ENCODE measurements around the gene AP1G2. TPM values are rescaled to one million over a fixed set of nuclear protein-coding genes. Genes with fewer than 3 reads are reported as not detected.
"Not testable (repeated sequence)": the region's sequence is repeated elsewhere in the genome, so short reads cannot be mapped to it uniquely, and the experiment has no call there.

The AP1G2 gene
- total and polyA plus RNA-seq, 12 donors = 6.6 to 58.5 (median 10.8) TPM

GRCh38 chr14:23600322-23600707 is 32.7 kb upstream of the AP1G2 start:
- intact Hi-C loops (cut with DNase I) = no loop called here
- no peak for ATAC-seq
- Histone ChIP-seq H3K27ac (no peak overlapping the region), H3K27me3 (no peaks in the 10 kb centered on the region), H3K9me3 (peaks cover 0 to 7% (median 0%) of the 10 kb centered on the region in 11 donors), H3K4me1 (peaks cover 0 to 25% (median 0%) of the 10 kb centered on the region in 9 donors), H3K4me3 (no peak overlapping the region), H3K36me3 (no peaks in the 10 kb centered on the region)
- DNase-seq = no peak
- WGBS, 2 donors = 44 to 84% methylated on average over 2 of the region's 2 CpGs
- no peak for TF ChIP-seq CTCF (IDR thresholded peaks at IDR 0.05)

GRCh38 chr14:23594191-23594590 is 26.6 kb upstream of the AP1G2 start:
- ATAC-seq; intact Hi-C loops (cut with DNase I); H3K27me3 ChIP-seq; H3K4me1 ChIP-seq; H3K9me3 ChIP-seq; H3K4me3 ChIP-seq; H3K27ac ChIP-seq; H3K36me3 ChIP-seq; DNase-seq: not testable (repeated sequence)
- 78 to 85% methylated on average over 3 of the region's 3 CpGs for WGBS, 2 donors

- H3K36me3 ChIP-seq = no peaks in the 10 kb centered on the region
- H3K4me1 ChIP-seq = peaks cover 0 to 8% (median 7%) of the 10 kb centered on the region in 9 donors
- intact Hi-C loops (cut with DNase I) = no loop called here
- no peak for TF ChIP-seq CTCF (IDR thresholded peaks at IDR 0.05)
- DNase-seq = no peak
- peaks cover 0 to 14% (median 0%) of the 10 kb centered on the region in 7 donors for H3K27me3 ChIP-seq
- H3K9me3 ChIP-seq = no peaks in the 10 kb centered on the region
- WGBS, 2 donors = 92 to 96% methylated on average over 4 of the region's 4 CpGs
- H3K4me3 ChIP-seq = no peak overlapping the region
- no peak overlapping the region for H3K27ac ChIP-seq
- ATAC-seq = no peak
Observed at GRCh38 chr14:23590198-23590597, 22.6 kb upstream of the AP1G2 start.

- peaks cover 0 to 14% (median 0%) of the 10 kb centered on the region in 7 donors for H3K27me3 ChIP-seq
- intact Hi-C loops (cut with DNase I) = loop anchor here in 5 of 10 donors (1.0 to 10.0 kb wide), 5 partner anchors 337 to 345 kb away; no protein-coding TSS in a partner anchor
- TF ChIP-seq CTCF (IDR thresholded peaks at IDR 0.05) = no peak
Observed at GRCh38 chr14:23589606-23590005, 22.0 kb upstream of the AP1G2 start.

GRCh38 chr14:23588884-23589598 is 21.4 kb upstream of the AP1G2 start:
- peak; percentile 78 to 97 (median 93) for ATAC-seq
- H3K27ac ChIP-seq = no peak overlapping the region
- WGBS, 2 donors = 11 to 17% methylated on average over 5 of the region's 5 CpGs
- H3K36me3 ChIP-seq = no peaks in the 10 kb centered on the region
- peak; percentile 83 to 85 for DNase-seq
- H3K4me1 ChIP-seq = peaks cover 0 to 8% (median 7%) of the 10 kb centered on the region in 9 donors
- H3K4me3 ChIP-seq = no peak overlapping the region
- H3K27me3 ChIP-seq = peaks cover 0 to 14% (median 0%) of the 10 kb centered on the region in 7 donors
- intact Hi-C loops (cut with DNase I) = loop anchor here in 5 of 10 donors (1.0 to 10.0 kb wide), 5 partner anchors 338 to 346 kb away; no protein-coding TSS in a partner anchor
- TF ChIP-seq CTCF (IDR thresholded peaks at IDR 0.05) = peak; percentile 32 to 83 (median 71)
- H3K9me3 ChIP-seq = no peaks in the 10 kb centered on the region

More at GRCh38 chr14:23589606-23590005, 22.0 kb upstream of the AP1G2 start:
- Histone ChIP-seq H3K9me3 (no peaks in the 10 kb centered on the region), H3K4me3 (no peak overlapping the region), H3K36me3 (no peaks in the 10 kb centered on the region), H3K27ac (no peak overlapping the region), H3K4me1 (peaks cover 0 to 8% (median 7%) of the 10 kb centered on the region in 9 donors)
- whole genome bisulfite sequencing, 2 donors = 93% methylated on average over 2 of the region's 2 CpGs
- no peak for DNase-seq
- ATAC-seq = peak in 1 of 8 donors; percentile 14

- H3K27me3 ChIP-seq = peaks cover 0 to 35% (median 24%) of the 10 kb centered on the region in 7 donors
- intact Hi-C loops (cut with DNase I) = loop anchor here in 3 of 10 donors (5.0 to 10.0 kb wide), 3 partner anchors 343 to 350 kb away; no protein-coding TSS in a partner anchor
- ATAC-seq, H3K27ac ChIP-seq, H3K9me3 ChIP-seq, H3K4me3 ChIP-seq, DNase-seq, H3K36me3 ChIP-seq, H3K4me1 ChIP-seq: not testable (repeated sequence)
- 84 to 92% methylated on average over 13 to 25 of the region's 26 CpGs for WGBS, 2 donors
Observed at GRCh38 chr14:23584527-23585203, 17.1 kb upstream of the AP1G2 start.

Measured in heart right ventricle (tissue), 16 donors.